ENCODE results near the gene ADSS1.

DNA sequence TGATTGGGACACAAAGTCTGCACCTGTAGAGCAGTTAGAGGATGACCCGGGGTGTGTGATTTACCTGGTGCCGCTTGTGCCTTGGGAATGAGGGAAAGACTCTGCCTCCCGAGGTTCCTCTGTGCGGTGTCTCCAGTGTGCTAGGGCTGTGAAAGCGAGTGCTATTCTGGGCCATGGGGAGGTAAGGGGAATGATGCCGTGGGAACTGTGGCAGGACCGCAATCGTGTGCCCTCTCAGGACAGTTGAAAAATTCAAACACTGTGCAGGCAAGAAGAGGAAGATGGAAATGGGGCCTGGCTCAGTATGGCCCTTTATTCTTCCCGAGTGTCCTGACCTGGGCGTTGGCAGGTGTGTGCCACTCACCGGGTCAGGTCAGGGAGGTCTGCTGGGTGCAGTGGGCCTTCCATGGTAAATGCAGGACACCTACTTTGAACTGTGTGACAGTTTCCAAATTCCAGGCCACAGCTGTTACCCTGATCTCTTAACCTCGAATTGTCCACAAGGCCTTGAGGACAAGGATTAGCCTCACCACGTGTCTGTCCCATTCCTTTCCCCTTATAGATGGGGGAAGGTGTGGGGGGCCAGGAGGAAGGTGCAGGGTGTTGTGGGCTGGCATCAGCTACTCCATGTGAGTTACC lies 30.3 kb downstream of the ADSS1 start:
- no peak for TF ChIP-seq POLR2A (IDR thresholded peaks at IDR 0.05)
- TF ChIP-seq, protein P1, sequence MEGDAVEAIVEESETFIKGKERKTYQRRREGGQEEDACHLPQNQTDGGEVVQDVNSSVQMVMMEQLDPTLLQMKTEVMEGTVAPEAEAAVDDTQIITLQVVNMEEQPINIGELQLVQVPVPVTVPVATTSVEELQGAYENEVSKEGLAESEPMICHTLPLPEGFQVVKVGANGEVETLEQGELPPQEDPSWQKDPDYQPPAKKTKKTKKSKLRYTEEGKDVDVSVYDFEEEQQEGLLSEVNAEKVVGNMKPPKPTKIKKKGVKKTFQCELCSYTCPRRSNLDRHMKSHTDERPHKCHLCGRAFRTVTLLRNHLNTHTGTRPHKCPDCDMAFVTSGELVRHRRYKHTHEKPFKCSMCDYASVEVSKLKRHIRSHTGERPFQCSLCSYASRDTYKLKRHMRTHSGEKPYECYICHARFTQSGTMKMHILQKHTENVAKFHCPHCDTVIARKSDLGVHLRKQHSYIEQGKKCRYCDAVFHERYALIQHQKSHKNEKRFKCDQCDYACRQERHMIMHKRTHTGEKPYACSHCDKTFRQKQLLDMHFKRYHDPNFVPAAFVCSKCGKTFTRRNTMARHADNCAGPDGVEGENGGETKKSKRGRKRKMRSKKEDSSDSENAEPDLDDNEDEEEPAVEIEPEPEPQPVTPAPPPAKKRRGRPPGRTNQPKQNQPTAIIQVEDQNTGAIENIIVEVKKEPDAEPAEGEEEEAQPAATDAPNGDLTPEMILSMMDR (IDR thresholded peaks at IDR 0.05), result no peak
- TF ChIP-seq POLR2AphosphoS5 (IDR thresholded peaks at IDR 0.05), result no peak
- TF ChIP-seq EP300 (IDR thresholded peaks at IDR 0.05), result no peak

All from suprapubic skin (tissue), 4 donors.